HG03108 (cell line): Measurements from ENCODE around the gene LRMDA.

Source experiments
- ATAC-seq: cut with Tn5 transposase; IDR thresholded peaks from one replicate; pipeline ENCODE4 v1.9.1; 2021; ENCODE audit warnings: moderate library complexity; ENCODE audit not compliant: unreplicated experiment

LRMDA gene

DNA sequence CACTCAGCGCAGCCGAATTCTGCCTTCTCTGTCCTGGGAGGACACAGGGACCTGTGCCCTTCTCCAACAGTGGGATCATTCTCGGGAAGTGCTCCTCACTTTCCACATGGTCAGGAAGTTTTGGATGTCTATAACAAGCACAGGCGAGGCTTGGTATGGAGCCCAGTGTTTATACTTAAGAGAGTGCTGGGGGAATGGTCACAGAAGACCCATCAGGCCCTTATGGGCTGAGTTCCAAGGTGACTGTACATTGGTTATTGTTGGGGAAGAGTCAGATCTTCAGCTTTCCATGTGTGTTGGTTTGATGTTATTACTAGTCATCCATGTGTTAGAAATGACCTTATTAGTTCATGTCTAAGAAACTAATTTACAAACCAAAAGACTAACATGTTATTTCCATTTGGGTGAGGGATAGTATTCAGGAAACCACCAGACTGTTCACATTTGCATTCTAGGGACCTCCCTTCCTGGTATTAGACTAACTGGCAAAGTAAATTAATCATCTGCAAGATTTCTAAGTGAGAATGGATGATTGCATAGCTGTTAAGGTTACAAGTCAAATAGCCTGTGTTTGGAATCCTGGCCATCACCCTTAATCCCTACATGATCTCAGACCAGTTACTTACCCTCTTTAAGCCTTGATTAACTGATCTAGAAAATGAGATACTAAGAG, 834.2 kb downstream of the LRMDA start:
- ATAC-seq: no peak

DNA sequence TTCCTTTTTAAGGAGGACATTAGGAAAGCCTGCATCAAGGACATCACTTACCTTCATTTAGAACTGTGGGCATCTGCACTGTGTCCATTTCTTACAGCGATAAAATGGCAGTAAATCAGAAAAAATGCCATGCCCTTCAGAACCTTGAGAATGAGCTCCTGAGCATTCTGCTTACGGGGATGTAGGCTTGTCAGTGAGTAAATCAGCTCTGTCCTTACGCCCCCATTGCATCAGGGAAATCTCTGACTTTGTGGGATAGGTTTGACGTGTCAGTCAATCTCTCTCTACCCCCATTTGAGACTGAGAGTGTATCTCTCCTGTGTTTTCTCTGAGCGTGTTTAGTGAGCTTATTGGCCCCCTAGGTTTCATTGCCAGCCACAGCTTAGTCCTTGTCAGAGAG, 837.1 kb downstream of the LRMDA start:
- no peak for ATAC-seq

DNA sequence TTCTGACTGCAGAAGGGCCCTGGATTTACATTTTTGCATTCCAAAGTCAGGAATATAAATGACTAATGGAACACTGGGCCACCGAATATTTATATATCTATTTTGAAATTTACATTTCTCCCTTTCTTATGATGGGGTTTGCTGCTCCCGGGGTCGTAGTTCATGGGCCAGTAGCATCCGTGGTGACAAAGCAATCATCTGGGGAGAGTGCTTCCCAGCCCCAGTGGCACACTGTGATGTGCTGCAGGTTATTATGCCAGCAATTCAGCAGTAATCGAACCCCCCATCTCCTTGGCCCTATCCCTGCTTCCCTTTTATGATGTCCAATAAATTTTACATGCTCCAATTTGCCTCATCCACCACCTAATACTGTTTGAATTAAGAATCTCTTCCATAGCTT, 837.5 kb downstream of the LRMDA start:
- ATAC-seq: no peak

DNA sequence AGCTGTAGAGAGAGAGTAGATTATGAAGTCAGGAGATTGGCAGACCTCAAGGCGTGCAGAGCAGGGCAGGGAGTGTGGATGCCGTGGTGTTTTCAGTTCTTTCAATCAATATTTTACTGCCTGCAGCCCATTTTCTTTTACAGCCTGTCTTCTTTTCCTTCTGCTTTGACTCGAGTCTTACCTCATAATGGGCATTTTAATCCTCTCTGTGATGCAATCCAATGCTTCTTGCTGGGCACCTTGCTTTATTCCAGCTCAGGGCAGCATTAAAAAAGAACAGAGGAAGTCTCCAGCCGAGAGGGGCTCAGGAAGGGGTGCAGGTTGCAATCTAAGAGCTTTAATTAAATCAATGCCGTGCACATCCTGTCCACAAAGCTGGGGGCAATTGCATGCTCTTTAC, 839.0 kb downstream of the LRMDA start:
- ATAC-seq: no peak

GRCh38 chr10:76274933-76275332, 843.5 kb downstream of the LRMDA start:
- no peak for ATAC-seq

GRCh38 chr10:76278811-76279460, 847.5 kb downstream of the LRMDA start:
- ATAC-seq: no peak

DNA sequence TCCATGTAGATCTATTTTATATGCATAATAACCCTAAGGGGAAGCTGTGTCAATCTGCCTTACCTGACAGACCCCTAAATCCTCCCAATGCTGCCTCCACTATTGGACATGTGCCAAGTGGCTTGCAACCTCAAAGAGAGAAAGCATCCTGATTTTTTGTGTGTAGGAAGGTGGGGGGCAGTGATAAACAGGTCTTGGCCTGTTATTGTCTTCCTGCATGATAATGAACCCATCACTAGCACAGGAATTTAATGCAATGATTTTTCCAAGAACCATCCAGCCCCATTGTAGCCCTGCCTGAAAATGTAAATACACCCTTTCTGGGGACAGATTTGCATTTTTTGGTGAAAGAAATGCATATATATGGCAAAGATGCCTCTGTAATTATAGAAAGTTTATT, 850.2 kb downstream of the LRMDA start:
- no peak for ATAC-seq

- ATAC-seq: no peak
Measured at GRCh38 chr10:76282061-76283025, 850.9 kb downstream of the LRMDA start.

GRCh38 chr10:76284351-76284750, 852.9 kb downstream of the LRMDA start:
- no peak for ATAC-seq

DNA sequence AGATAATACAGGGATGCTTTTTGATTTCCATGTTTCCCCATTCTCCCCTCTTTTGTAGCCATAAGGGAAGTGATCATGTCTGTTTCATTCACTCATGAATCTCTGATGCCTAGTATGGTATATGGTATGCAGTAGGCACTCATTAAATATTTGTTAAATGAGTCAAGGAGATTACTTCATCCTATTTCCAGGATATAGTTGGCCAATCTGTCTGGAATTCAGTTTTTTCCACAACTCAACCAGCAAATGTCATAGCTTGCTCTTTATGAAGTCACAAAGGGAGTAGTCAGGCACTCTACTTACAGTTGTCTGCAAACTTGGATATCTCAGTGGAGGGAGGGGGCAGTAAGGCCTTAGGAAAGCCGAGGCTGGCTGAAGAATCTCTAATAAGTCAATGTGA, 853.6 kb downstream of the LRMDA start:
- ATAC-seq: no peak

DNA sequence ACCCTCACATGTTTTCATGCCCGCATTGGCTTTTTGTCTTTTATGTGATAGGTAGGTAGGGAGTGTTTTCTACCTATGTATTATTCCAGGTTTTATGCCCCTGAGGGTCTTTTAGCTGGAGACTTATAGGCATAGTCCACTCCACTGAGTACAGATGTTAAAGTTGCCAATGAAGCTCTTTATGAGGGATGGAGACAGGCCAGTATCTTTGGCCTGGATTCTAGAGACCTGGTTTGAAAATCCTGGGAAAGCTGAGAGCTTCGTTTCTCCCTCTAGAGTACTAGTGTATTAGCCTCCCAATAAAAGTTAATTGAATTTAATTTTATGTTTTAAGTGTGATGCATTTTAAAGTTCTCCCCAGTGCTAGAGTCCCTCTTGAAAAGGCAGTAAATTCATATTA, 854.1 kb downstream of the LRMDA start:
- no peak for ATAC-seq

DNA sequence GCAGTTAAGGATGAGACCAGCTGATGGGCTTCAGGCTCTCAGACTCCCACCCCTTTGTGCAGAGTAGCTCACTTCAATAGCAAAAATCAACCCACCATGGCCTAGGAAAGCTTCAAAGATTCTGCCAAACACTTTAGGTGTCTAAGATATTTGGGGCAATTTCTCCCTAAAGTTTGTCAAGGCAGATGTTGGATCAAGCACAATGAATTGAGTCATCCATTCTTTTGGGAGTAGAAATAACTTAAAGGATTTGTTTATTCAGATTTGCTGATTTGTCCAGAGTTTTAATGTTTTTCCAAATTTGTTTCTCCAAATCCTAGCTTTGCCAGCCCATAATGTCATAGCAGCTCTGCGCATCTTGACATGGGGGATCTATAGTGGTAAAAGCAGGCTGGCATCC, 855.1 kb downstream of the LRMDA start:
- ATAC-seq: no peak

DNA sequence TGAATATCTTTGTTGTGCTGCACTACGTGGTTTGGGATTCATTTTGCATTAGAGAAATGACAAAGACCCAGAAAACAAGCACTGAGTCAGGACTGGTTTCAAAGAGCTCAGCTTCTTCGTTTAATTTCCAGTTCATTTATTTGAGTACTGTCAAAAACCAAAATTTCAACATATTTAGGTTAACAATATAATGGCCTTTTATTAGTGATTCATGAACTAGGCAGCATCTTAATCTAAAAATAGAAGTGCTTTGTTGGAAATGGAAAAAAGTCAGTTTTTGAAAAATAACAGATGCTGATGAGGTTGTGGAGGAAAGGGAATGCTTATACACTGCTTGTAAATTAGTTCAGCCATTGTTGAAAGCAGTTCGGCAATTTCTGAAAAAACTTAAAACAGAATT, 856.4 kb downstream of the LRMDA start:
- no peak for ATAC-seq

DNA sequence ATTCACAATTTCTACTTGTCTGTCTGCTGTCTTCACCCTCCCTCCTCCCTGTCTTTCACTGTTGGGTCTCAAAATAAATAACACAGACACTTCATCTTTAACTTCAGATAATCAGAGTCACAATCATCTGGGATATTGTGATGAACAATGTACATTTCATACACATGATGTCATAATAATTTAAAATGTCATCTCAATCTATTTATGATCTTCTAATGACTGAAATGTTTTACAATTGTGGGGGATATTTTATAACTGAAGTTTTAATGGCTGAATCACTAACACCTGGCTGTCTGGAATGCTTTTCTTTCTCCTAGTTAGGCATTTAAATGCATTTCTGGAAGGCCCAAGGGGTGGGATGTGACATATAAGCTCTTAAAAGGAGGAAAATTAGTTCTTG, 859.8 kb downstream of the LRMDA start:
- no peak for ATAC-seq

DNA sequence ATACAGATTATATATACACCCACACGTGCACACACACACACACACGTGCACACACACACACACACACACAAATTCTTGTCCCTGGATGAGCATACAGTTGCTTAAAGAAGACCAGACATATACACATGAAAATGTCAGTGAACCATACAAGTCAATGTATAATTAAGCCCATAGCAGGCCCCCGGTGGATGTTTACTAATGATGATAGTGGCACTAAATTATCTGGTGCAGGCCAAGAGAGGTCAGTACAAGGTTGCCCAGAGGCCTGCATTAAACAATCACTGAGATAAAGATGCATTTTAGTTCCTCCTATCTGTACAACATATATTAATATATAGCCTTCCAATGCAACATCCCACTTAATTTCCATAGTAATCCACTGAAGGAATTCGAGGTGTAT, 860.5 kb downstream of the LRMDA start:
- ATAC-seq: no peak

GRCh38 chr10:76296957-76297356, 865.5 kb downstream of the LRMDA start:
- ATAC-seq: no peak

DNA sequence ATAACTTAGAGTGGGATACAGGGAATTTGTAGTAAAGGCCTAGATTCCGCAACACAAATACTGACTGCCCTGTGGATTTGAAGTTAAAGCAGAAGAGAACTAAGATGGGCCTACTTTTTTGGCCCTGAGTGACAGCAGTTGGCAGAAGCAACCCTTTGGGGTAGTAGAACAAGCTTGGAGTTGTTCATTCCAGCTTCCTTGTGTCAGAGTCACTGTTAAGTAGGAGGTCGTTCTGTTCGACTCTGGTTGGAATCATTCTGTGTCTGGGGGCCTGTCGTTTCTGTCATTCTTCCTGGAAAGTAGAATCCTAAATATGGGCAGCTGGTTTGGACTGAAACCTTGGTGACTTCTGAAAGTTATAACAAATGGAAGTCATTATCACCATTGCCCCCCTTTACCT, 865.9 kb downstream of the LRMDA start:
- no peak for ATAC-seq

DNA sequence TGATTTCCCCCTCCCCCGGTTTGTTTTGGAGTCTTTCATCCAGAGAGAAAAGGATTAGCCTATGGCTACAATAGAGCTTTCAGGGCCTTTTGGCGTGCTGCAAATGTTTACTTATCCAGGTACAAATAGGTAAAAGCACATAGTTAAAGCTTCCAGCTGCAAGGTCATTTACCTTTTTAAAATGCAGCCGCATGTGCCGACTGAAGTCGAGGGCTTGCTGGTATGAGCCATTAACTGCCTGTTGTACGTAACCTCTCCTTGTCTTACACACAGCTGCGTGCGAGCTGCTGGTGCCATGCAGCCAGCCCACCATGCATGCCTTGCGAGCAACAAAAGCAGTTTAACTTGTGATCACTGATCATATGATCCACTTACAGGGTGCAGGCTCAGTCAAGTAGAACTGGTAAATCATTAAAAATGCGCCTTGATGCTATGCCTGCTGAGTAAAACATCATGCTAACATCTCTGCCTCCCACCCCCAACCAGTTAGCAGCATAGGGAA, 866.4 kb downstream of the LRMDA start:
- no peak for ATAC-seq

DNA sequence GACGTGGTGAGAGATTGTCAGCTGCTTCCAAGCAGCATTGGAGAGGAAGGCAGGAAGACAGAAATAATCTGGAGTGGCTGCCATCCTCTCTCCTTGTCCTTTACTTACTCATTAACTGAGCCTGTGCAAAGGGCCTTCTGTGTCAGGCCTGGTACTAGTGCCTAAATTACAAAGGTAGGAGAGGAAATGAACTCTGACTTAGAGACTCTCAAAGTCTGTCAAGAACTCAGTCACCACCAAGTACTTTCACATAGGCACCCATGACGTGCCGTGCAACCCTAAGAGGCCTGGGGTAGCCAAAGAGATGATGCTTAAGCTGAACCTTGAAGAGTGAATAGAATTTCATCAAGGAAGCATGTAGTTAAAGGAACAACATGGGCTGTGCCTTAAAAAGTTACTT, 866.9 kb downstream of the LRMDA start:
- no peak for ATAC-seq

DNA sequence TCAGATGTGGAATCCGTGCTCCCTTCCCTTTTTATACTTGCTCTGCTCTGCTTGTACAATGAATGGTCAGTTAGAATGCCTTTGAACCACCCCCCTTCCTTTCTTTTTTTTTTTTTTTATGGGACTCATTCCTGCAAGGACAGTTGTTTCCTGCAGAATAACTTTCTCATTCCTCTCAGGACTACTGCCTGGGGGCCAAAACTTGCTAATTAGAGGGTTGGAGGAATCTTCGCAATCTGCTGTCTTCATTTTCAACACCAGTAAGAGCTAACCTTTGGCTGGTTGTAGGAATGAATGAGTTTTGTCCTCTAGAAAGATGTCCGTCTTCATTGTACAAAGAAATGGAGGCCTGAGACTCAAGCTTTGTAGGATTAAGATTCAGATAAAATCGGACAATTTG, 868.1 kb downstream of the LRMDA start:
- ATAC-seq: no peak

GRCh38 chr10:76301211-76301610, 869.8 kb downstream of the LRMDA start:
- no peak for ATAC-seq

- ATAC-seq: no peak
Measured at GRCh38 chr10:76301950-76302349, 870.5 kb downstream of the LRMDA start.
